ENCODE results near the gene KMO. TPM values are rescaled to one million over a fixed set of nuclear protein-coding genes. Genes with fewer than 3 reads are reported as not detected.

The KMO gene
- total RNA-seq, 1 donor from 2014 or later = not detected

GRCh38 chr1:241592273-241592958 is 60.2 kb downstream of the KMO start:
- Mint-ChIP-seq H3K27me3 (ENCODE audit: low read depth) (no peaks in the 10 kb centered on the region), H3K4me1 (no peaks in the 10 kb centered on the region), H3K9me3 (no peaks in the 10 kb centered on the region), H3K36me3 (ENCODE audit: low read depth) (peaks cover 21% of the 10 kb centered on the region), H3K27ac (ENCODE audit: unreplicated experiment) (no peak overlapping the region), H3K4me3 (no peak overlapping the region)
- no peak for DNase-seq (ENCODE audit: low read depth, low spot score)
- TF ChIP-seq CTCF (conservative IDR thresholded peaks at IDR 0.05) = no peak

GRCh38 chr1:241593186-241593585 is 61.0 kb downstream of the KMO start:
- DNase-seq (ENCODE audit: low read depth, low spot score) = no peak
- H3K9me3 Mint-ChIP-seq = no peaks in the 10 kb centered on the region
- H3K27ac Mint-ChIP-seq (ENCODE audit: unreplicated experiment) = no peak overlapping the region
- TF ChIP-seq CTCF (conservative IDR thresholded peaks at IDR 0.05) = no peak
- no peak overlapping the region for H3K4me3 Mint-ChIP-seq
- H3K27me3 Mint-ChIP-seq (ENCODE audit: low read depth) = no peaks in the 10 kb centered on the region
- no peaks in the 10 kb centered on the region for H3K4me1 Mint-ChIP-seq
- H3K36me3 Mint-ChIP-seq (ENCODE audit: low read depth) = peaks cover 24% of the 10 kb centered on the region

- H3K4me3 Mint-ChIP-seq = no peak overlapping the region
- no peaks in the 10 kb centered on the region for H3K4me1 Mint-ChIP-seq
- no peak for TF ChIP-seq CTCF (conservative IDR thresholded peaks at IDR 0.05)
- H3K36me3 Mint-ChIP-seq (ENCODE audit: low read depth) = peaks cover 27% of the 10 kb centered on the region
- H3K27ac Mint-ChIP-seq (ENCODE audit: unreplicated experiment) = no peak overlapping the region
- no peaks in the 10 kb centered on the region for H3K9me3 Mint-ChIP-seq
- no peaks in the 10 kb centered on the region for H3K27me3 Mint-ChIP-seq (ENCODE audit: low read depth)
- no peak for DNase-seq (ENCODE audit: low read depth, low spot score)
These were observed 64.5 kb downstream of the KMO start for GRCh38 chr1:241596633-241597032.

- Mint-ChIP-seq H3K4me3 (no peak overlapping the region), H3K9me3 (peaks cover 3% of the 10 kb centered on the region), H3K27me3 (ENCODE audit: low read depth) (no peaks in the 10 kb centered on the region), H3K36me3 (ENCODE audit: low read depth) (peaks cover 40% of the 10 kb centered on the region), H3K4me1 (no peaks in the 10 kb centered on the region), H3K27ac (ENCODE audit: unreplicated experiment) (no peak overlapping the region)
- no peak for TF ChIP-seq CTCF (conservative IDR thresholded peaks at IDR 0.05)
- DNase-seq (ENCODE audit: low read depth, low spot score) = no peak
These were observed 66.1 kb downstream of the KMO start for GRCh38 chr1:241598249-241598648.

GRCh38 chr1:241600496-241600901 is 68.3 kb downstream of the KMO start:
- Mint-ChIP-seq H3K4me3 (no peak overlapping the region), H3K9me3 (peaks cover 3% of the 10 kb centered on the region), H3K27me3 (ENCODE audit: low read depth) (no peaks in the 10 kb centered on the region), H3K4me1 (no peaks in the 10 kb centered on the region), H3K27ac (ENCODE audit: unreplicated experiment) (peak overlapping the region; percentile 30), H3K36me3 (ENCODE audit: low read depth) (peaks cover 32% of the 10 kb centered on the region)
- TF ChIP-seq CTCF (conservative IDR thresholded peaks at IDR 0.05) = no peak
- no peak for DNase-seq (ENCODE audit: low read depth, low spot score)

All from neural crest cell (in vitro differentiated cells).